ENCODE data around the gene CD163L1.

Gene CD163L1

GRCh38 chr12:7327918-7328317 is 116.0 kb downstream of the CD163L1 start:
- H3K4me3 ChIP-seq (ENCODE audit: low read depth, low read length) = no peak overlapping the region
- no peak for TF ChIP-seq CTCF (IDR thresholded peaks at IDR 0.05; ENCODE audit: low read depth, low read length)

- TF ChIP-seq CTCF (IDR thresholded peaks at IDR 0.05; ENCODE audit: low read depth, low read length) = no peak
- H3K4me3 ChIP-seq (ENCODE audit: low read depth, low read length) = no peak overlapping the region
Observed at GRCh38 chr12:7324176-7324575, 119.8 kb downstream of the CD163L1 start.

- TF ChIP-seq CTCF (IDR thresholded peaks at IDR 0.05; ENCODE audit: low read depth, low read length) = no peak
- H3K4me3 ChIP-seq (ENCODE audit: low read depth, low read length) = no peak overlapping the region
Observed at GRCh38 chr12:7322599-7322998, 121.4 kb downstream of the CD163L1 start.

- no peak for TF ChIP-seq CTCF (IDR thresholded peaks at IDR 0.05; ENCODE audit: low read depth, low read length)
- H3K4me3 ChIP-seq (ENCODE audit: low read depth, low read length) = no peak overlapping the region
Observed at GRCh38 chr12:7321624-7322023, 122.3 kb downstream of the CD163L1 start.

GRCh38 chr12:7319930-7320329 is 124.0 kb downstream of the CD163L1 start:
- no peak overlapping the region for H3K4me3 ChIP-seq (ENCODE audit: low read depth, low read length)
- no peak for TF ChIP-seq CTCF (IDR thresholded peaks at IDR 0.05; ENCODE audit: low read depth, low read length)

- no peak overlapping the region for H3K4me3 ChIP-seq (ENCODE audit: low read depth, low read length)
- no peak for TF ChIP-seq CTCF (IDR thresholded peaks at IDR 0.05; ENCODE audit: low read depth, low read length)
Observed at GRCh38 chr12:7310070-7310469, 133.9 kb downstream of the CD163L1 start.
